ENCODE measurements around the gene EDEM2.
"Not testable (repeated sequence)": the region's sequence is repeated elsewhere in the genome, so short reads cannot be mapped to it uniquely, and the experiment has no call there.

Gene EDEM2

DNA sequence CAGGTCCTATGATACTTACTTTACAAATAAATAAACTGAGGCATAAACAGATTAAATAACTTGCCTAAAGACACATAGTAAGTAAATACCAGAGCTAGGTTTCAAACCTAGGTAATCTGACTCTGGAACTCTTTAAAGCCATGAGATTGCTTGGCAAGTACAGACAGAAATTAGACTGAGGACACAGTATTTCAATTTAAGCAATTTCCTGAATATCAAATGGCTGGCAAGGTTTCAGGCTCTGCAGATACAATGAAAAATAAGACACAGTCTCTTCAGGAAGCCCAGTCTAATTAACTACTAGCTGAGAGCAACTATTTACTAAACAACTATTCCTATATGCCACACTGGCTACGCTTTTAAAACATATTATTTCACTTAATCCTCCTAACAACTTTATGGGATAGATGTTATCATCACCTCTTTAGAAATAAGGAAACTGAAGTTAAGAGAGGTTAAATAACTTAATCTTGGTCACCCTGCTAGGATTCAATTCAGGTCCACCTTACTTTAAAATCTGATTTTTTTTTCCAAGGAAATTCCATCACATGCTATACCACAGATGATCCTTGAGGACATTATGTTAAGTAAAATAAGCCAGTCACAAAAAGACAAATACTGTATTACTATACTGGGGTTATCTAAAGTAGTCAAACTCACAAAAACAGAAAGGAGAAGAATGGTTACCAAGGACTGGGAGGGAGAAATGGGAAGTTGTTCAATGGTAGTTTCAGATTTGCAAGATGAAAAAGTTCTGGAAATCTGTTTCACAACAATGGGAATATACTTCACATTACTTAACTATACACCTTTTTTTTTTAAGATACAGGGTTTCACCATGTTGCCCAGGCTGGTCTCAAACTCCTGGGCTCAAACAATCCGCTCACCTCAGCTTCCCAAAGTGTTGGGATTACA is 58.6 kb downstream of the EDEM2 start:
- in situ Hi-C loops (cut with HindIII; ENCODE audit: low sequenced_read_pairs) = no loop called here

GRCh38 chr20:35087791-35088190 is 59.3 kb downstream of the EDEM2 start:
- no peak for DNase-seq (ENCODE audit: low read depth, low spot score)
- no peak overlapping the region for H3K4me3 ChIP-seq (ENCODE audit: low read depth, low read length)

More for the DNA sequence above, 58.6 kb downstream of the EDEM2 start:
- TF ChIP-seq, protein P1, sequence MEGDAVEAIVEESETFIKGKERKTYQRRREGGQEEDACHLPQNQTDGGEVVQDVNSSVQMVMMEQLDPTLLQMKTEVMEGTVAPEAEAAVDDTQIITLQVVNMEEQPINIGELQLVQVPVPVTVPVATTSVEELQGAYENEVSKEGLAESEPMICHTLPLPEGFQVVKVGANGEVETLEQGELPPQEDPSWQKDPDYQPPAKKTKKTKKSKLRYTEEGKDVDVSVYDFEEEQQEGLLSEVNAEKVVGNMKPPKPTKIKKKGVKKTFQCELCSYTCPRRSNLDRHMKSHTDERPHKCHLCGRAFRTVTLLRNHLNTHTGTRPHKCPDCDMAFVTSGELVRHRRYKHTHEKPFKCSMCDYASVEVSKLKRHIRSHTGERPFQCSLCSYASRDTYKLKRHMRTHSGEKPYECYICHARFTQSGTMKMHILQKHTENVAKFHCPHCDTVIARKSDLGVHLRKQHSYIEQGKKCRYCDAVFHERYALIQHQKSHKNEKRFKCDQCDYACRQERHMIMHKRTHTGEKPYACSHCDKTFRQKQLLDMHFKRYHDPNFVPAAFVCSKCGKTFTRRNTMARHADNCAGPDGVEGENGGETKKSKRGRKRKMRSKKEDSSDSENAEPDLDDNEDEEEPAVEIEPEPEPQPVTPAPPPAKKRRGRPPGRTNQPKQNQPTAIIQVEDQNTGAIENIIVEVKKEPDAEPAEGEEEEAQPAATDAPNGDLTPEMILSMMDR (IDR thresholded peaks at IDR 0.05; ENCODE audit: low read depth, low read length) = no peak
- H3K4me3 ChIP-seq (ENCODE audit: low read depth, low read length) = no peak overlapping the region
- no peak for DNase-seq (ENCODE audit: low read depth, low spot score)

GRCh38 chr20:35087355-35087754 is 59.8 kb downstream of the EDEM2 start:
- H3K4me3 ChIP-seq (ENCODE audit: low read depth, low read length) = no peak overlapping the region
- in situ Hi-C loops (cut with HindIII; ENCODE audit: low sequenced_read_pairs) = no loop called here
- no peak for DNase-seq (ENCODE audit: low read depth, low spot score)
- TF ChIP-seq, protein P1 (IDR thresholded peaks at IDR 0.05; ENCODE audit: low read depth, low read length) = no peak

More at GRCh38 chr20:35087791-35088190, 59.3 kb downstream of the EDEM2 start:
- in situ Hi-C loops (cut with HindIII; ENCODE audit: low sequenced_read_pairs) = no loop called here
- TF ChIP-seq, protein P1 (IDR thresholded peaks at IDR 0.05; ENCODE audit: low read depth, low read length) = no peak

GRCh38 chr20:35085477-35086225 is 61.5 kb downstream of the EDEM2 start:
- H3K4me3 ChIP-seq (ENCODE audit: low read depth, low read length) = no peak overlapping the region
- TF ChIP-seq, protein P1 (IDR thresholded peaks at IDR 0.05; ENCODE audit: low read depth, low read length) = no peak
- in situ Hi-C loops (cut with HindIII; ENCODE audit: low sequenced_read_pairs) = no loop called here
- no peak for DNase-seq (ENCODE audit: low read depth, low spot score)

DNA sequence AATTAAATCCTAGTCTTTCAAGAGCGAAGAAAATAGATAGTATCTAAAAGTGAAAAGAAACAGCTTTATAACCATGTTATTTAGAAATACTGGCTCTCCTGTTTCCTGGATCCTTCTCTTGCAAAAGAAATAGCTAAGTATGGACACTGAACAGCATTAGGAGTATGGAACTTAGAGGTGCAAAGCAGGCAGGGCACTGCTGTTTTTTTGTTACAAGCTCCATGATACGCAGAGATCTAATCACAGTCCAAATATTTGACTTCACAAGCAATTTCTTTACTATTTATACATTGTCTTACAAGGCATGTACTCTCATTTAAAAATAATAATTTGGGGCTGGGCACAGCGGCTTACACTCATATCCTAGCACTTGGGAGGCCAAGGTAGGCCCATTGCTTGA is 62.1 kb downstream of the EDEM2 start:
- in situ Hi-C loops (cut with HindIII; ENCODE audit: low sequenced_read_pairs) = no loop called here
- no peak for DNase-seq (ENCODE audit: low read depth, low spot score)
- TF ChIP-seq, protein P1 (IDR thresholded peaks at IDR 0.05; ENCODE audit: low read depth, low read length) = no peak
- no peak overlapping the region for H3K4me3 ChIP-seq (ENCODE audit: low read depth, low read length)

- in situ Hi-C loops (cut with HindIII; ENCODE audit: low sequenced_read_pairs); DNase-seq (ENCODE audit: low read depth, low spot score); H3K4me3 ChIP-seq (ENCODE audit: low read depth, low read length): not testable (repeated sequence)
Measured at GRCh38 chr20:35080348-35080642, 66.8 kb downstream of the EDEM2 start.
